SK-N-MC (cell line): Measurements from ENCODE around the gene THEMIS2.
"Not testable (repeated sequence)": the region's sequence is repeated elsewhere in the genome, so short reads cannot be mapped to it uniquely, and the experiment has no call there.

Source experiments
- EZH2 ChIP-seq: fragments of 200-600 bp; sonication (generic); IDR thresholded peaks from one replicate; pipeline ENCODE4 v1.6.1; 2017; ENCODE audit warnings: antibody characterized with exemption
- POLR2AphosphoS5 ChIP-seq: IDR thresholded peaks from 2 replicates; pipeline ENCODE4 v1.6.1; 2012; ENCODE audit warnings: mild to moderate bottlenecking, low read depth, low read length, borderline replicate concordance

GRCh38 chr1:27857552-27857951 lies 14.8 kb upstream of the THEMIS2 start:
- not testable (repeated sequence) for TF ChIP-seq EZH2, POLR2AphosphoS5
